ENCODE measurements around the gene ZIC1.
A peak's percentile ranks its signal among the peaks of the same experiment; 100 is the strongest.

The ZIC1 gene

GRCh38 chr3:147422601-147423536 lies 13.7 kb downstream of the ZIC1 start:
- DNase-seq (ENCODE audit: low spot score): peak; percentile 55

GRCh38 chr3:147423537-147423797 lies 14.3 kb downstream of the ZIC1 start:
- no peak for DNase-seq (ENCODE audit: low spot score)

- DNase-seq (ENCODE audit: low spot score): no peak
Measured at GRCh38 chr3:147423798-147424580, 14.8 kb downstream of the ZIC1 start.

- DNase-seq (ENCODE audit: low spot score): no peak
Measured at GRCh38 chr3:147424581-147425387, 15.6 kb downstream of the ZIC1 start.

GRCh38 chr3:147425388-147425850 lies 16.3 kb downstream of the ZIC1 start:
- no peak for DNase-seq (ENCODE audit: low spot score)

- DNase-seq (ENCODE audit: low spot score): no peak
Measured at GRCh38 chr3:147426931-147427330, 17.8 kb downstream of the ZIC1 start.

- DNase-seq (ENCODE audit: low spot score): no peak
Measured at GRCh38 chr3:147427746-147428145, 18.6 kb downstream of the ZIC1 start.

- no peak for DNase-seq (ENCODE audit: low spot score)
Measured at GRCh38 chr3:147428326-147428725, 19.2 kb downstream of the ZIC1 start.

- no peak for DNase-seq (ENCODE audit: low spot score)
Measured at GRCh38 chr3:147428754-147429153, 19.6 kb downstream of the ZIC1 start.

- DNase-seq (ENCODE audit: low spot score): no peak
Measured at GRCh38 chr3:147431751-147432150, 22.6 kb downstream of the ZIC1 start.

GRCh38 chr3:147447224-147447623 lies 38.1 kb downstream of the ZIC1 start:
- no peak for DNase-seq (ENCODE audit: low spot score)

GRCh38 chr3:147449669-147450068 lies 40.5 kb downstream of the ZIC1 start:
- no peak for DNase-seq (ENCODE audit: low spot score)

- DNase-seq (ENCODE audit: low spot score): no peak
Measured at GRCh38 chr3:147458995-147459704, 50.0 kb downstream of the ZIC1 start.

- DNase-seq (ENCODE audit: low spot score): no peak
Measured at GRCh38 chr3:147462856-147463255, 53.7 kb downstream of the ZIC1 start.

All from HuH-7 (cell line).